B cell (primary cell): Measurements from ENCODE around the gene CLN5. TPM values are rescaled to one million over a fixed set of nuclear protein-coding genes. Genes with fewer than 3 reads are reported as not detected.

Experiments used
- ATAC-seq: fragments of 200-7000 bp; cut with Tn5 transposase; one replicate; pipeline ENCODE4 v1.10.0; 2021; ENCODE audit warnings: low read depth, mild to moderate bottlenecking, moderate number of reproducible peaks, moderate library complexity
- CTCF ChIA-PET: fragments of 350-600 bp; sonication (Branson Sonifier 250); formaldehyde crosslinking; loops from one replicate; lab custom pipeline; 2021; ENCODE audit warnings: antibody characterized with exemption, inconsistent platforms; lab: Charles Lee
- POLR2A ChIA-PET: fragments of 350-600 bp; sonication (Branson Sonifier 250); formaldehyde crosslinking; loops from one replicate; lab custom pipeline; 2021; ENCODE audit warnings: antibody characterized with exemption; lab: Charles Lee
- DNase-seq: peaks from one replicate; pipeline ENCODE4 v3.0.0; 2013
- H2AFZ ChIP-seq: 2 replicates; pipeline ENCODE4 v1.6.1; 2012; ENCODE audit warnings: mild to moderate bottlenecking, low read depth, low read length; ENCODE audit not compliant: insufficient read depth, poor library complexity, severe bottlenecking
- H3K27ac ChIP-seq, 2 donors: 1 replicate in 1 of 2; 2 replicates in 1 of 2; pipeline ENCODE4 v1.5.1; 2012 to 2013; ENCODE audit warnings: low read length in 2 of 2, mild to moderate bottlenecking in 2 of 2, moderate library complexity in 1 of 2
- H3K27me3 ChIP-seq, 4 experiments: fragments of 200-600 bp in 1 of 4; sonication (generic) in 1 of 4; replicated peaks in 1 of 4; 1 replicate in 2 of 4; 2 replicates in 2 of 4; pipeline versions ENCODE4 v1.6.1 to v1.7.0; 2013 to 2016; ENCODE audit warnings: low read length in 3 of 4, mild to moderate bottlenecking in 2 of 4, mixed read lengths in 1 of 4, moderate library complexity in 1 of 4; ENCODE audit not compliant: insufficient read depth in 4 of 4, control insufficient read depth in 3 of 4; ENCODE audit errors: control extremely low read depth in 1 of 4
- H3K36me3 ChIP-seq, 2 experiments: replicated peaks in 1 of 2; 1 replicate in 1 of 2; 2 replicates in 1 of 2; pipeline versions ENCODE4 v1.6.1 to v1.7.1; 2013; ENCODE audit warnings: low read length in 1 of 2; ENCODE audit not compliant: insufficient read depth in 2 of 2, control insufficient read depth in 1 of 2; ENCODE audit errors: control extremely low read depth in 1 of 2, extremely low read depth in 1 of 2
- H3K4me1 ChIP-seq, 2 donors: fragments of 200-600 bp in 1 of 2; sonication (generic) in 1 of 2; 1 replicate in 1 of 2; 2 replicates in 1 of 2; pipeline versions ENCODE4 v1.5.1 to v1.6.1; 2013 to 2017; ENCODE audit warnings: low read length in 2 of 2; ENCODE audit not compliant: control insufficient read depth in 2 of 2, insufficient read depth in 2 of 2
- H3K4me2 ChIP-seq: replicated peaks from 2 replicates; pipeline ENCODE3; 2012; ENCODE audit warnings: mild to moderate bottlenecking, low read depth, low read length; ENCODE audit not compliant: poor library complexity, severe bottlenecking
- H3K4me3 ChIP-seq, 5 experiments: fragments of 200-600 bp in 1 of 5; sonication (generic) in 1 of 5; 1 replicate in 3 of 5; 2 replicates in 2 of 5; pipeline versions ENCODE4 v1.5.1 to v1.7.0; 2011 to 2016; ENCODE audit warnings: low read length in 4 of 5, mild to moderate bottlenecking in 4 of 5, low read depth in 2 of 5, control low read depth in 1 of 5, moderate library complexity in 1 of 5; ENCODE audit not compliant: insufficient read depth in 1 of 5; ENCODE audit errors: control extremely low read depth in 1 of 5, extremely low read depth in 1 of 5
- H3K79me2 ChIP-seq: fragments of 200-600 bp; sonication (generic); one replicate; pipeline ENCODE4 v1.6.0; 2016; ENCODE audit warnings: low read length; ENCODE audit not compliant: control insufficient read depth, insufficient read depth
- H3K9ac ChIP-seq: fragments of 200-600 bp; sonication (generic); 2 replicates; pipeline ENCODE4 v1.6.1; 2017; ENCODE audit warnings: mild to moderate bottlenecking, low read length, moderate library complexity
- H3K9me3 ChIP-seq, 3 donors: one replicate each; pipeline versions ENCODE4 v1.6.1 to v1.7.1; 2013; ENCODE audit warnings: low read length in 2 of 3; ENCODE audit not compliant: control insufficient read depth in 2 of 3, insufficient read depth in 1 of 3; ENCODE audit errors: control extremely low read depth in 1 of 3
- H4K20me1 ChIP-seq: 2 replicates; pipeline ENCODE4 v1.6.0; 2012; ENCODE audit warnings: mild to moderate bottlenecking, low read length; ENCODE audit not compliant: insufficient read depth, control insufficient read depth, poor library complexity, severe bottlenecking
- H3K27ac Mint-ChIP-seq: one replicate; pipeline ENCODE4 v1.8.0; 2021; ENCODE audit warnings: mixed read lengths
- H3K27me3 Mint-ChIP-seq: one replicate; pipeline ENCODE4 v1.8.0; 2021; ENCODE audit warnings: mixed read lengths
- H3K4me1 Mint-ChIP-seq: one replicate; pipeline ENCODE4 v1.8.0; 2021; ENCODE audit warnings: mixed read lengths
- H3K4me3 Mint-ChIP-seq: one replicate; pipeline ENCODE4 v1.8.0; 2021; ENCODE audit warnings: mixed read lengths
- H3K9me3 Mint-ChIP-seq: one replicate; pipeline ENCODE4 v1.8.0; 2022; ENCODE audit warnings: mixed read lengths; ENCODE audit not compliant: insufficient read depth
- EZH2 ChIP-seq: IDR thresholded peaks from 2 replicates; pipeline ENCODE4 v1.6.1; 2012; ENCODE audit warnings: borderline replicate concordance, low read depth, mild to moderate bottlenecking, moderate library complexity, low read length; ENCODE audit not compliant: insufficient read depth, poor library complexity, severe bottlenecking
- WGBS: methylation state at CpG from one replicate; pipeline ENCODE4 v1.1.5; 2013; ENCODE audit warnings: missing lambda C conversion rate; ENCODE audit not compliant: insufficient coverage; 5-methylcytosine and 5-hydroxymethylcytosine counted together
- intact Hi-C: fragments of 100-400 bp; cut with micrococcal nuclease; formaldehyde crosslinking; loops from one replicate; pipeline ENCODE4 v1.10.0; 2022
- polyA plus RNA-seq: library from polyadenylated mRNA; depleted of rRNA; stranded (reverse); fragments of >200 nt; gene quantifications from 2 replicates; pipeline ENCODE4 v1.2.3, GENCODE V29; 2012
- total RNA-seq, 2 donors: library from RNA; stranded (reverse); fragments of 120-200 nt in 1 of 2; gene quantifications; 1 replicate in 1 of 2; 2 replicates in 1 of 2; pipeline versions ENCODE4 v1.2.3 to v1.2.4, GENCODE V29; 2013 to 2022
- TF ChIP-seq, protein P1 (sequence below): fragments of 200-600 bp; IDR thresholded peaks from one replicate; pipeline ENCODE4 v1.8.0; 2022; ENCODE audit warnings: antibody characterized with exemption, mild to moderate bottlenecking

CLN5 gene
- total and polyA plus RNA-seq, 2 donors (not counting 1 experiment from before 2014, with no cell fraction given), result 11.9 to 36.9 TPM

DNA sequence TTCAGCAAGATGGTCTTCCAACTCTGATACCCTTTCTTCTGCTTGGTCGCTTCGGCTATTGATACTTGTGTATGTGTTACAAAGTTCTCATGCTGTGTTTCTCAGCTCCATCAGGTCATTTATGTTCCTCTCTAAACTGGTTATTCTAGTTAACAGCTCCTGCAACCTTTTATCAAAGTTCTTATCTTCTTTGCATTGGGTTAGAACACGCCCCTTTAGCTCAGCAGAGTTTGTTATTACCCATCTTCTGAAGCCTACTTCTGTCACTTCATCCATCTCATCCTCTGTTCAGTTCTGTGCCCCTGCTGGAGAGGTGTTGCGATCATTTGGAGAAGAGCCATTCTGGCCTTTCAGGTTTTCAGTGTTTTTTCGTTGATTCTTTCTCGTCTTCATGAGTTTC, 24.9 kb upstream of the CLN5 start:
- DNase-seq, result no peak
- no peak overlapping the region for H2AFZ ChIP-seq
- no peaks in the 10 kb centered on the region for H3K4me1 Mint-ChIP-seq
- no peak overlapping the region for H3K4me2 ChIP-seq
- no peaks in the 10 kb centered on the region for H3K9me3 ChIP-seq
- H3K27ac Mint-ChIP-seq, result no peak overlapping the region
- no peak overlapping the region for H3K27ac ChIP-seq
- TF ChIP-seq EZH2, result no peak
- TF ChIP-seq, protein P1, sequence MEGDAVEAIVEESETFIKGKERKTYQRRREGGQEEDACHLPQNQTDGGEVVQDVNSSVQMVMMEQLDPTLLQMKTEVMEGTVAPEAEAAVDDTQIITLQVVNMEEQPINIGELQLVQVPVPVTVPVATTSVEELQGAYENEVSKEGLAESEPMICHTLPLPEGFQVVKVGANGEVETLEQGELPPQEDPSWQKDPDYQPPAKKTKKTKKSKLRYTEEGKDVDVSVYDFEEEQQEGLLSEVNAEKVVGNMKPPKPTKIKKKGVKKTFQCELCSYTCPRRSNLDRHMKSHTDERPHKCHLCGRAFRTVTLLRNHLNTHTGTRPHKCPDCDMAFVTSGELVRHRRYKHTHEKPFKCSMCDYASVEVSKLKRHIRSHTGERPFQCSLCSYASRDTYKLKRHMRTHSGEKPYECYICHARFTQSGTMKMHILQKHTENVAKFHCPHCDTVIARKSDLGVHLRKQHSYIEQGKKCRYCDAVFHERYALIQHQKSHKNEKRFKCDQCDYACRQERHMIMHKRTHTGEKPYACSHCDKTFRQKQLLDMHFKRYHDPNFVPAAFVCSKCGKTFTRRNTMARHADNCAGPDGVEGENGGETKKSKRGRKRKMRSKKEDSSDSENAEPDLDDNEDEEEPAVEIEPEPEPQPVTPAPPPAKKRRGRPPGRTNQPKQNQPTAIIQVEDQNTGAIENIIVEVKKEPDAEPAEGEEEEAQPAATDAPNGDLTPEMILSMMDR, result no peak
- H3K9me3 Mint-ChIP-seq, result no peaks in the 10 kb centered on the region
- 100% methylated on average over 1 of the region's 6 CpGs for WGBS
- intact Hi-C loops, result no loop called here
- H4K20me1 ChIP-seq, result no peaks in the 10 kb centered on the region
- ATAC-seq, result no peak
- peaks cover 22% of the 10 kb centered on the region for H3K27me3 Mint-ChIP-seq
- no peaks in the 10 kb centered on the region for H3K27me3 ChIP-seq
- no peaks in the 10 kb centered on the region for H3K4me1 ChIP-seq
- H3K4me3 ChIP-seq, result no peak overlapping the region
- H3K79me2 ChIP-seq, result no peaks in the 10 kb centered on the region
- ChIA-PET CTCF (interaction anchor here (1.0 kb wide), 1 partner anchor 13 kb away, joined by 4 read pairs; no protein-coding TSS in a partner anchor), POLR2A (no interaction called here)
- H3K36me3 ChIP-seq, result no peaks in the 10 kb centered on the region
- H3K4me3 Mint-ChIP-seq, result no peak overlapping the region
- no peak overlapping the region for H3K9ac ChIP-seq

DNA sequence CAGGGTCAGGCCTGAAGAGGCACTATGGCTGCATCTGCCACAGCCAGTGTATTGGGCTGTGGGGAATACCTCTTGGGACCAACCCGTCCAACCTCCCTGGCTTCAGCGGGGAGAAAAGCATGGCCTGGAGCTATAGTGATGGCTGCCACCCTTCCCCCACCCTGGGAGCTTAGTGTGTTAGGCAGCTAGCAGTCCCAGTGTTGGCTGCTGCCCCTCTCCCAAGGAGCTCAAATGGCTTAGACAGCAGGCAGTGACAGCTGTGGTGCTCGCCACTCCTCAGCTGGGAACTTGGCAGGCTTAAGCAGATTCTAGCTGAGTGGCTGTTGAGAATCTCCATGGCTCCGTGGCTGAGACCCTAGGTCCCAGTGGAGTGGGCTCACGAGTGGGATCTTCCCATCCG, 23.8 kb upstream of the CLN5 start:
- POLR2A ChIA-PET, result no interaction called here
- Histone ChIP-seq H3K4me2 (no peak overlapping the region), H3K9me3 (no peaks in the 10 kb centered on the region), H3K27me3 (peaks cover 0 to 5% (median 0%) of the 10 kb centered on the region in 4 experiments), H3K27ac (no peak overlapping the region), H3K36me3 (no peaks in the 10 kb centered on the region), H4K20me1 (no peaks in the 10 kb centered on the region), H3K79me2 (no peaks in the 10 kb centered on the region), H2AFZ (no peak overlapping the region), H3K4me1 (no peaks in the 10 kb centered on the region), H3K4me3 (no peak overlapping the region), H3K9ac (no peak overlapping the region)
- Mint-ChIP-seq H3K27ac (no peak overlapping the region), H3K9me3 (no peaks in the 10 kb centered on the region), H3K4me3 (no peak overlapping the region), H3K4me1 (no peaks in the 10 kb centered on the region), H3K27me3 (peaks cover 30% of the 10 kb centered on the region)
- TF ChIP-seq EZH2, result no peak
- TF ChIP-seq, protein P1, result no peak
- 95% methylated on average over 6 of the region's 6 CpGs for WGBS
- DNase-seq (no peak), ATAC-seq (no peak)
- CTCF ChIA-PET, result interaction anchor here (1.0 kb wide), 1 partner anchor 12 kb away, joined by 4 read pairs; no protein-coding TSS in a partner anchor
- intact Hi-C loops, result no loop called here
